Stimulated activated CD4-positive, alpha-beta T cell treated with anti-CD3 and anti-CD28 coated beads, TNF-alpha, amount 100 ng/mL, for 1 hour (primary cell): Measurements from ENCODE around the gene CACNG8.
"Not testable (repeated sequence)": the region's sequence is repeated elsewhere in the genome, so short reads cannot be mapped to it uniquely, and the experiment has no call there.

ENCODE experiments used
- DNase-seq, 3 donors: peaks; one replicate each; pipeline ENCODE4 v3.0.0-alpha.2; 2020; ENCODE audit warnings: low read depth in 3 of 3, low spot score in 1 of 3

The CACNG8 gene

DNA sequence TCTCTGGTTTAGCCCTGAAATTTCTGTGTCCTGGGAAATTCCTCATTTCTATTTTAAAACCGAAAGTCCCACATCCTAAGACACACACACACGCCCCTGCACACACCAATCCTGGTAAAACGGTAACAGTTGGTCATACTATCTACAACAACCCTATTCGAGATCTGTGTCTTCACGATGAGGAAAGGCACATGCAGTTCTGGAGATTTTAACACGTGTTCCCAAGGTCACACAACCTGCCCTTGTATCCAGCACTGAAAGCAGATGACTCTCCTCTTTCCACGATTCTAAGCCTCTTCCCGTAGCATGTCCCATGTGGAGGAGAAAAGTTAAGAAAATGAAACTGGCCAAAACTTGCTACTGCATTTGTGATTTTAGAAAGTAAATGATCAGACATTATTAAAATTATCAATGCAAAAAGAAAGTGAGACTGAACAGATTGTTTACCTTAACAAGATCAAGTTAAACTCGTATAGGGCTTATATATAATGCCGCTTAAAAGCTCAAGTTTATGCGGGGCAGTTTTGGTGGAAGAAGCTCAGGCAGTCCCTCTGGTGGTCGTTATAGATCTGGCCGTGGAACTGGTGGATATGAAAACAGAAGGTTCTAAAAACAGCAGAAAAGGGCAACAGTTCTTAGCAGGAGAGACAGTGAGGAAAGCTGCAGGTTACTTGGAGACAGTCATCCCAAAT lies 68.3 kb downstream of the CACNG8 start:
- DNase-seq: no peak

DNA sequence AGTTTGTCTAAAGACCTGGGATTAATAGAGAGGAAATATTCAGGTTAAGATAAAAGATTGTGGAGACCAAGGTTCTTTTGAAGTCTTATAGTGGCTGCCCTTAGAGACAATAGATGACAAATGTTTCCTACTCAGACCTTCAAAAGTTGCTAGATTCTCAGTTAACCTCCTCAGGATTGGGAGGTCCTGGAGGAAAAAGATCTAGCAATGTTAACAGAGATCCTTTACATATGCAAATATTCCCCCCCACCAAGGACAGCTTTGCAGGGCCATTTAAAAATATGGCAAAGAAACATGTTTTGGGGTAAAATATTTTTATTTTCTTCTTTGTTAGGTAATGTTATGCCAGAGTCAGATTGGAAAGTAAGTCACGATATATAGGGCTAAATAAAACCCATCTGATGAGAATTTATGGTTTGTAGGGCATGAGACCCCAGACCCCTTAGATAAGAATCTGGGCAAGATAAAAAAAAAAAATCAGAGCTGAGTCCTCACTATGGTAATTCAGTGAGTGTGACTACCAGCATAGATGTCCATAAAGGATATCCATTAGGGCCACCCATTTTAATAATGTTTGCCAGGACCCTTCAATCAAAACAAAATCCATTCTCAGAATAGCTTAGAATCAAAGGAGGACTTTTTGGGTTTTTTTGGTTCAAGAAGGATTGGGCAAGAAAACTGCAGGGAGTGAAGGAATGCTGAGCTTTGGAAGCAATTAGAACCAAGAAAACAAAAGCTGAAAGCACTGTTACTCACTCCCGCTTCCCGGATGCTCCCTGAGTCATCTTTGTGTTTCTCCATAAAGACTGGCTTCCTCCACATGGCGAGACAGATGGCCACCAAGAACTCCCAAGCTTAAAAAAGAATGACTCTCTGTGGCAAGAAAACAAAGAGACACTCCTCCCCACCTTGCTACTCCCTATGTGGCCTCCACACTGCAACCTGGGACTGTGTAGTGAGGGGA lies 72.8 kb downstream of the CACNG8 start:
- DNase-seq: no peak

DNA sequence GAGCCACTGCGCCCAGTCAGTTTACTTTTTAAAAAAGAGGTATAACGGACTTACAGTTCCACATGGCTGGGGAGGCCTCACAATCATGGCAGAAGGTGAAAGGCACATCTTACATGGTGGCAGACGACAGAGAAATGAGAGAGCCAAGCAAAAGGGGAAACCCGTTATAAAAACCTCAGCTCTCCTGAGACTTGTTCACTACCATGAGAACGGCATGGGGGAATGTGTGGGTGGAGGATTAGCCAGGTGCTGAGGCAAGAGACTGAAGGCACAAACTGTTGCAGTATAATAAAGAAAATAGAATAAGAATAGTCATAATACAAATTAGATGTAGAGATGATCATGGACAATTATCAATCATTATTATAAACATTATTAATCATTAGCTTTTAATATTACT lies 73.8 kb downstream of the CACNG8 start:
- DNase-seq: not testable (repeated sequence)
